Measurements from ENCODE around the gene SEPTIN3. TPM values are rescaled to one million over a fixed set of nuclear protein-coding genes. Genes with fewer than 3 reads are reported as not detected.
A peak's percentile ranks its signal among the peaks of the same experiment; 100 is the strongest.

Gene SEPTIN3
- total RNA-seq (1 to 10 TPM in 1 of 5 donors, under 1 TPM in 1, not detected in 3; 0.72 to 1.1 TPM), polyA plus RNA-seq (1 to 10 TPM in 1 of 3 donors, under 1 TPM in 2; 0.61 to 1.4 (median 0.63) TPM)
- long read RNA-seq, donor 1, full-length matches to known transcripts = 1 of 1 reads
- long read RNA-seq, donor 1, partial matches to known transcripts = 0 of 1 reads
- long read RNA-seq, donor 1, other reads (novel, unspliced or antisense) = 0 of 1 reads
- long read RNA-seq, donor 2, full-length matches to known transcripts = 1 of 1 reads
- long read RNA-seq, donor 2, partial matches to known transcripts = 0 of 1 reads
- long read RNA-seq, donor 2, other reads (novel, unspliced or antisense) = 0 of 1 reads
- long read RNA-seq, donor 3 = 0 reads
- long read RNA-seq, donor 4 = 0 reads
- long read RNA-seq, donor 5, full-length matches to known transcripts = 1 of 1 reads
- long read RNA-seq, donor 5, partial matches to known transcripts = 0 of 1 reads
- long read RNA-seq, donor 5, other reads (novel, unspliced or antisense) = 0 of 1 reads
- long read RNA-seq, donor 6, full-length matches to known transcripts = 2 of 2 reads
- long read RNA-seq, donor 6, partial matches to known transcripts = 0 of 2 reads
- long read RNA-seq, donor 6, other reads (novel, unspliced or antisense) = 0 of 2 reads
- long read RNA-seq, donor 7, full-length matches to known transcripts = 1 of 1 reads
- long read RNA-seq, donor 7, partial matches to known transcripts = 0 of 1 reads
- long read RNA-seq, donor 7, other reads (novel, unspliced or antisense) = 0 of 1 reads
- long read RNA-seq, donor 8 = 0 reads
- long read RNA-seq, donor 9 = 0 reads
- long read RNA-seq, donor 10 = 0 reads

- peaks cover 0 to 9% (median 6%) of the 10 kb centered on the region in 4 donors for H3K4me1 ChIP-seq
- peaks cover 0 to 49% (median 10%) of the 10 kb centered on the region in 3 donors for H3K27me3 ChIP-seq
- intact Hi-C loops (cut with DNase I; ENCODE audit: low total_unique reads) = no loop called here
- no peak for DNase-seq
- H3K9me3 ChIP-seq = no peaks in the 10 kb centered on the region
- no peak within 1 kb of the TSS for H3K27ac ChIP-seq
- H3K36me3 ChIP-seq = no peaks in the 10 kb centered on the region
- WGBS, 5 donors = 66 to 75% (median 73%) methylated on average over 5 to 8 of the region's 8 CpGs
- no peak for TF ChIP-seq EP300 (IDR thresholded peaks at IDR 0.05)
- no peak within 1 kb of the TSS for H3K4me3 ChIP-seq
These were observed at the start of gene SEPTIN3 for GRCh38 chr22:41969110-41969646. Gene SEPTIN3, plus strand, starts transcription at chr22:41969443. Its CDS starts 2,050 bp downstream, at chr22:41971493.

DNA sequence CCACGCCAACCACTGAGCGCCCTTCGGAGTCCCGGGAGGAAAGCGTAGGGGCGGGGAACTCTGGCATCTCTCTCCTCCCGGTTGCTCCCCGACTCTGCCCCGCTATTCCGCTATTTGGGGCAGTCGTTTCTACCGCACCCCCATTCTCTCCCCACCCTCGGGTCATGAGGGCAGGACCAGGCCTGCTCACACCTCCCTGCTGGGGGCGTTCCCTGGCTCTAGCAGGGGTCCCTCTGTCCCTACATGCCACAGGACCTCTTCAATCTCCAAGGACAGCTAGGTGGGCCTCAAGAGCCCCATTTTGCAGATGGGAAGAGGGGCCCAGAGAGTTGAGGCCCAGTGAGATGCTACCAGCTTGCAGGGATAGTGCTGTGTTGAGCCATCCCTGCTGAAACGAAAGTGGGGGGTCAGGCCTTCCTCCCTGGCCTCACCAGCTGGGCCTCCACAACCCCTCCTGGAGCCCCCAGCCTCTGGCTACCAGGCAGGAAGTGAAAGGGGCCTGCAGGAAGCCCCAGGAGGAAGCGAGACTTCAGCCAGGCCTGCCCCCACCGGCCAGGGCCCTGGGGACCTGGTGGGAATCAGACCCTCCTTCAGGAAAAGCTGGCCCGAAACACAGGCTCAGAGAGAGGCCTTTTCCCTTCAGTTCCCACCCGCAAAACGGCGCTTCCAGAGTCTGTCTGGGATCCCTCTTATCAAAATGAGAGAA is 48.8 kb upstream of the SEPTIN3 start:
- Histone ChIP-seq H3K4me1 (peaks cover 9 to 32% (median 24%) of the 10 kb centered on the region in 4 donors), H3K27ac (peak overlapping the region in 3 of 5 donors; percentile 13 to 54 (median 21)), H3K36me3 (no peaks in the 10 kb centered on the region), H3K9me3 (no peaks in the 10 kb centered on the region), H3K4me3 (peak overlapping the region; percentile 45 to 62 (median 52)), H3K27me3 (peaks cover 4 to 83% (median 45%) of the 10 kb centered on the region in 3 donors)
- TF ChIP-seq EP300 (IDR thresholded peaks at IDR 0.05) = no peak
- no peak for TF ChIP-seq POLR2A (IDR thresholded peaks at IDR 0.05)
- no peak for TF ChIP-seq POLR2AphosphoS5 (IDR thresholded peaks at IDR 0.05)
- TF ChIP-seq, protein P1, sequence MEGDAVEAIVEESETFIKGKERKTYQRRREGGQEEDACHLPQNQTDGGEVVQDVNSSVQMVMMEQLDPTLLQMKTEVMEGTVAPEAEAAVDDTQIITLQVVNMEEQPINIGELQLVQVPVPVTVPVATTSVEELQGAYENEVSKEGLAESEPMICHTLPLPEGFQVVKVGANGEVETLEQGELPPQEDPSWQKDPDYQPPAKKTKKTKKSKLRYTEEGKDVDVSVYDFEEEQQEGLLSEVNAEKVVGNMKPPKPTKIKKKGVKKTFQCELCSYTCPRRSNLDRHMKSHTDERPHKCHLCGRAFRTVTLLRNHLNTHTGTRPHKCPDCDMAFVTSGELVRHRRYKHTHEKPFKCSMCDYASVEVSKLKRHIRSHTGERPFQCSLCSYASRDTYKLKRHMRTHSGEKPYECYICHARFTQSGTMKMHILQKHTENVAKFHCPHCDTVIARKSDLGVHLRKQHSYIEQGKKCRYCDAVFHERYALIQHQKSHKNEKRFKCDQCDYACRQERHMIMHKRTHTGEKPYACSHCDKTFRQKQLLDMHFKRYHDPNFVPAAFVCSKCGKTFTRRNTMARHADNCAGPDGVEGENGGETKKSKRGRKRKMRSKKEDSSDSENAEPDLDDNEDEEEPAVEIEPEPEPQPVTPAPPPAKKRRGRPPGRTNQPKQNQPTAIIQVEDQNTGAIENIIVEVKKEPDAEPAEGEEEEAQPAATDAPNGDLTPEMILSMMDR (IDR thresholded peaks at IDR 0.05) = no peak
- WGBS, 5 donors = 52 to 63% (median 56%) methylated on average over 15 to 21 of the region's 21 CpGs
- DNase-seq = no peak
- intact Hi-C loops (cut with DNase I; ENCODE audit: low total_unique reads) = no loop called here

DNA sequence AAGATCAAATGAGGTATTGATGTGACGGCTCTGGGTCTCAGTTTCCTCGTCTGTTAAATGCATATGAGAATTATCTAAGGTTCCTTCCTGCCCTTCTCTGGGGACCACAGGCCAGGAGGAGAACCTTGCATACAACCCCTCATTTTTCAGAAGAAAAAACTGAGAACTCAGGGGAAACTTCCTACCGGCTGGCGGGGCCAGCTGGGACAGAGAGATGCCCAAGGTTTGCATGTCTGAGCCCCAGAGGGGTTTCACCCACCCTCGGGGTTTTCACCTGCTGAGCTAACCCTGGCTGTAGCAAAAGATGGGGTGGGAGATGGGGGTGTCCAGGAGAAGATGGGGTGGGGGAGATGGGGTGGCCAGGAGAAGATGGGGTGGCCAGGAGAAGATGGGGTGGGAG is 46.9 kb upstream of the SEPTIN3 start:
- Histone ChIP-seq H3K4me1 (peaks cover 20 to 44% (median 37%) of the 10 kb centered on the region in 4 donors), H3K9me3 (no peaks in the 10 kb centered on the region), H3K4me3 (no peak overlapping the region), H3K27ac (no peak overlapping the region), H3K27me3 (peaks cover 0 to 83% (median 41%) of the 10 kb centered on the region in 3 donors), H3K36me3 (no peaks in the 10 kb centered on the region)
- TF ChIP-seq, protein P1 (IDR thresholded peaks at IDR 0.05) = no peak
- TF ChIP-seq POLR2AphosphoS5 (IDR thresholded peaks at IDR 0.05) (no peak), EP300 (IDR thresholded peaks at IDR 0.05) (no peak), POLR2A (IDR thresholded peaks at IDR 0.05) (no peak)
- 83 to 89% (median 86%) methylated on average over 5 of the region's 5 CpGs for WGBS, 5 donors
- intact Hi-C loops (cut with DNase I; ENCODE audit: low total_unique reads) = no loop called here
- DNase-seq = no peak

- TF ChIP-seq EP300 (IDR thresholded peaks at IDR 0.05) (no peak), POLR2A (IDR thresholded peaks at IDR 0.05) (no peak), POLR2AphosphoS5 (IDR thresholded peaks at IDR 0.05) (no peak)
- TF ChIP-seq, protein P1 (IDR thresholded peaks at IDR 0.05) = no peak
- no peak overlapping the region for H3K27ac ChIP-seq
- peaks cover 0 to 83% (median 35%) of the 10 kb centered on the region in 3 donors for H3K27me3 ChIP-seq
- intact Hi-C loops (cut with DNase I; ENCODE audit: low total_unique reads) = no loop called here
- H3K9me3 ChIP-seq = no peaks in the 10 kb centered on the region
- 89 to 91% (median 90%) methylated on average over 4 of the region's 4 CpGs for WGBS, 5 donors
- no peak overlapping the region for H3K4me3 ChIP-seq
- DNase-seq = no peak
- H3K4me1 ChIP-seq = peaks cover 20 to 39% (median 33%) of the 10 kb centered on the region in 4 donors
- H3K36me3 ChIP-seq = no peaks in the 10 kb centered on the region
These were observed 46.2 kb upstream of the SEPTIN3 start for GRCh38 chr22:41922940-41923594.

All from stomach (tissue), 19 donors.